ENCODE measurements around the gene KCP.

DNA sequence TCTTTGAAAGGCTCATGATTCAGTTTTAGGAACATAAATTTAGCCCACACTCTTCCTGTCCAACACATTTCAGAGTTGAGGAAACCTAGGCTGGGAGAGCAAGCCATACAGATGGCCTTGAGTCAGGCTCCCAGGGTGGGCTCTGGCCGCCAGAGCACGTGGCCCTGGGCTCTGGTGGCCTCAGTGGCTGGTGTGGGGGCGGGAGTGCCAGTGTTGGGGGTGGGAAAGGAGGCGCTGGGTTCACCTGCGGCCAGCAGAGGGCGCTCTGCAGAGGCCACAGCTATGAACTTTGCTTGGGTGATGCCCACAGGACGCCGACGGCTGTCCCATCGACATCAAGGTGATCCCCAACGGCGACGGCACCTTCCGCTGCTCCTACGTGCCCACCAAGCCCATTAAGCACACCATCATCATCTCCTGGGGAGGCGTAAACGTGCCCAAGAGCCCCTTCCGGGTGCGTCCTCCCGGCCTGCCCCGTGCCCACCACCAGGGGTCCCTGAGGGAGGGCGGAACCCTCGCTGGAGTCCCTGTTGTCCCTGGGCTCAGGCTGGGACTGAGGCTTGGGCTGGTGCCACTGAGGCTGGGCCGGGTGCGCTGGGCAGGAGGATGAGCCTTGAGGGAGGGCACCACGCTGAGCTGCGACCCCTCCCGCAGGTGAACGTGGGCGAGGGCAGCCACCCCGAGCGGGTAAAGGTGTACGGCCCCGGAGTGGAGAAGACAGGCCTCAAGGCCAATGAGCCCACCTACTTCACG is 68.4 kb downstream of the KCP start:
- TF ChIP-seq, protein P1, sequence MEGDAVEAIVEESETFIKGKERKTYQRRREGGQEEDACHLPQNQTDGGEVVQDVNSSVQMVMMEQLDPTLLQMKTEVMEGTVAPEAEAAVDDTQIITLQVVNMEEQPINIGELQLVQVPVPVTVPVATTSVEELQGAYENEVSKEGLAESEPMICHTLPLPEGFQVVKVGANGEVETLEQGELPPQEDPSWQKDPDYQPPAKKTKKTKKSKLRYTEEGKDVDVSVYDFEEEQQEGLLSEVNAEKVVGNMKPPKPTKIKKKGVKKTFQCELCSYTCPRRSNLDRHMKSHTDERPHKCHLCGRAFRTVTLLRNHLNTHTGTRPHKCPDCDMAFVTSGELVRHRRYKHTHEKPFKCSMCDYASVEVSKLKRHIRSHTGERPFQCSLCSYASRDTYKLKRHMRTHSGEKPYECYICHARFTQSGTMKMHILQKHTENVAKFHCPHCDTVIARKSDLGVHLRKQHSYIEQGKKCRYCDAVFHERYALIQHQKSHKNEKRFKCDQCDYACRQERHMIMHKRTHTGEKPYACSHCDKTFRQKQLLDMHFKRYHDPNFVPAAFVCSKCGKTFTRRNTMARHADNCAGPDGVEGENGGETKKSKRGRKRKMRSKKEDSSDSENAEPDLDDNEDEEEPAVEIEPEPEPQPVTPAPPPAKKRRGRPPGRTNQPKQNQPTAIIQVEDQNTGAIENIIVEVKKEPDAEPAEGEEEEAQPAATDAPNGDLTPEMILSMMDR (IDR thresholded peaks at IDR 0.05) = peak in 2 of 3 donors; percentile 12 to 15
- TF ChIP-seq POLR2A (IDR thresholded peaks at IDR 0.05) = no peak

All from ovary (tissue), 3 donors.